ENCODE results near the gene SMIM27.
"Not testable (repeated sequence)": the region's sequence is repeated elsewhere in the genome, so short reads cannot be mapped to it uniquely, and the experiment has no call there.

The SMIM27 gene

GRCh38 chr9:32552172-32552872 is at the start of gene SMIM27, which contains the start of gene TOPORS:
TSS of gene SMIM27 (plus strand) at chr9:32552327. CDS start at chr9:32552435, 108 bp downstream.
TSS of gene TOPORS (minus strand) at chr9:32552586. CDS start at chr9:32552436, 150 bp downstream.
- DNase-seq (ENCODE audit: insufficient read length, low spot score), result no peak
- no peak for TF ChIP-seq CTCF (IDR thresholded peaks at IDR 0.05; ENCODE audit: insufficient read depth, missing control alignments)
- no peak for FAIRE-seq

- no peak for TF ChIP-seq CTCF (IDR thresholded peaks at IDR 0.05; ENCODE audit: insufficient read depth, missing control alignments)
- FAIRE-seq, result no peak
Measured at GRCh38 chr9:32502464-32502863, 49.7 kb upstream of the SMIM27 start.

GRCh38 chr9:32503008-32503407 is 49.1 kb upstream of the SMIM27 start:
- FAIRE-seq (no peak), DNase-seq (ENCODE audit: insufficient read length, low spot score) (no peak)
- no peak for TF ChIP-seq CTCF (IDR thresholded peaks at IDR 0.05; ENCODE audit: insufficient read depth, missing control alignments)

More at GRCh38 chr9:32502464-32502863, 49.7 kb upstream of the SMIM27 start:
- no peak for DNase-seq (ENCODE audit: insufficient read length, low spot score)

- no peak for TF ChIP-seq CTCF (IDR thresholded peaks at IDR 0.05; ENCODE audit: insufficient read depth, missing control alignments)
- no peak for FAIRE-seq
- DNase-seq (ENCODE audit: insufficient read length, low spot score), result no peak
Measured at GRCh38 chr9:32508728-32509127, 43.4 kb upstream of the SMIM27 start.

- no peak for DNase-seq (ENCODE audit: insufficient read length, low spot score)
- no peak for TF ChIP-seq CTCF (IDR thresholded peaks at IDR 0.05; ENCODE audit: insufficient read depth, missing control alignments)
- FAIRE-seq, result no peak
Measured at GRCh38 chr9:32516241-32516640, 35.9 kb upstream of the SMIM27 start.

- no peak for DNase-seq (ENCODE audit: insufficient read length, low spot score)
- no peak for TF ChIP-seq CTCF (IDR thresholded peaks at IDR 0.05; ENCODE audit: insufficient read depth, missing control alignments)
- no peak for FAIRE-seq
Measured at GRCh38 chr9:32518276-32518675, 33.9 kb upstream of the SMIM27 start.

GRCh38 chr9:32523910-32524309 is 28.2 kb upstream of the SMIM27 start:
- DNase-seq (ENCODE audit: insufficient read length, low spot score), result no peak
- no peak for FAIRE-seq
- TF ChIP-seq CTCF (IDR thresholded peaks at IDR 0.05; ENCODE audit: insufficient read depth, missing control alignments), result no peak

GRCh38 chr9:32524558-32524891 is 27.6 kb upstream of the SMIM27 start:
- DNase-seq (ENCODE audit: insufficient read length, low spot score); FAIRE-seq: not testable (repeated sequence)
